Measurements from ENCODE around the gene MYH11.
"Not testable (repeated sequence)": the region's sequence is repeated elsewhere in the genome, so short reads cannot be mapped to it uniquely, and the experiment has no call there.

Gene MYH11

GRCh38 chr16:15714393-15715172 is 142.2 kb downstream of the MYH11 start:
- DNase-seq (ENCODE audit: low spot score) = no peak

- no peak for DNase-seq (ENCODE audit: low spot score)
Measured at GRCh38 chr16:15708997-15709396, 147.8 kb downstream of the MYH11 start.

GRCh38 chr16:15708096-15708495 is 148.7 kb downstream of the MYH11 start:
- no peak for DNase-seq (ENCODE audit: low spot score)

DNA sequence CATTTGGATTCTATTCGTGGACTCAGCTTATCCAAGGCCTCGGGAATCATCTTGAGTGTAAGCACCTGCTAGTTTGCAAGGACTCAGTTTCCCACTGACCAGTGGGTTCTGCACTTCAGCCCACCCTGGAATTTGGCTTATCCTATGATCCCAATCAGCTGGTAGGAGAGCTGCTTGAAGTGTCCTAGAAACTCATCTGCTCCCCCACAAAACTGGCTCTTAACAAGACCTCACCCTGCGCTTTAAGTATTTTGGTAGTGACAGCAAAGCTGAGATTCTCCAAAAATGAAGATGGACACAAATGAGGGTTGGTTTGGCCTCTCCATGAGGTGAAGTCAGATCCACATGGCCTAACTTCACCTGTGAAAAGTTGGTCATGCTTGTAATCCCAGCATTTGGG is 149.5 kb downstream of the MYH11 start:
- DNase-seq (ENCODE audit: low spot score) = no peak

GRCh38 chr16:15705064-15705565 is 151.7 kb downstream of the MYH11 start:
- no peak for DNase-seq (ENCODE audit: low spot score)

GRCh38 chr16:15704545-15704987 is 152.3 kb downstream of the MYH11 start:
- peak; percentile 65 for DNase-seq (ENCODE audit: low spot score)

DNA sequence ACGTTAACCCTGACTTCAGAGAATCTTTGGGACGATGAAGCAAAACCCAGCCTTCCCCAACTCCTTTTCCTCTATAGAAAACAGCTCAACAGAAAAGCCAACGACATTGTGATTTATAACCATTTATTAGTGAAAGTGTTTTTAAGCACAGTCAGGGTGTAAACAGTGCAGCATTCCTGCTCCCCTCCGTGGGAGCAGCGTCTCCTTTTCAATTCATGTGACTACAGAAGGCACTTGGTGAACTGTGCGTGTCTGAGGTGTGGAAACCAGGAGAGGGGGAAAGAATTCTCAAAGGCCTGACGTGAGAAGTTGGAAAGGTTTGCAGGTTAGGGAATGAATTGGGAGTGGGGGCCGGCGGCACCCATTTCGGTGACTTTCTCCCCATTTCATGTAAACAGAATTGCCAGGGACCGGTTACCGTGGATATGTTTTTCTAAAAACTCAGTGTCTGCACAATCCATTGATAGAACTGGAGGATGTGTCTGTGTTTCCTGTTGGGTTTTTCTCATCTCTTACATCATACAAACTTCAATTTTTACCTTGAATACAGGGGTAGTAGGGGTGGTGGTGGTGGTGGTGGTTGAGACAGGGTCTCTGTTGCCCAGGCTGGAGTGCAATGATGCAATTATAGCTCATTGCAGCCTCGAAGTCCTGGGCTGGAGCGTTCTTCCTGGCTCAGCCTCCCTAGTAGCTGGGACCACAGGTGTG is 153.6 kb downstream of the MYH11 start:
- DNase-seq (ENCODE audit: low spot score) = no peak

GRCh38 chr16:15701975-15702970 is 154.6 kb downstream of the MYH11 start:
- no peak for DNase-seq (ENCODE audit: low spot score)

DNA sequence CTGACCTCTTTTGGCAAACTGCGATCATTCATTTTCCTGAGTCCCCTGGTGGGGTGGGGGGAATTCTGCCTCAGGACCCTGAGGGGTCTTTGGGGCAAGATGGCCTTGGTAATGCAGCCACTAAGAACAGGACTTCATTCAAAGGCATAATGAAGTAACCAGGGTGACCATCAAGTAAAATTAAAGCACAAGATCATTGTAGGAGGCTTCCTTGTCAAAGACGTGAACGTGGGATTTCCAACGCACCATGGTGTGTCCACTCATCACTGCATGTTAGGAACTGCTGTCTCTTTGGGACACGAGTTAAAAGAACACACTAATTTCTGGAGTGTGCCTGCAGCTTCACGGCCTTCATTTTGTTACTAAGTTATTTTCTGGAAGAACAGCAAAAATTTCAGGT is 155.5 kb downstream of the MYH11 start:
- DNase-seq (ENCODE audit: low spot score) = no peak

GRCh38 chr16:15699819-15700218 is 157.0 kb downstream of the MYH11 start:
- no peak for DNase-seq (ENCODE audit: low spot score)

GRCh38 chr16:15694499-15694898 is 162.3 kb downstream of the MYH11 start:
- no peak for DNase-seq (ENCODE audit: low spot score)

- not testable (repeated sequence) for DNase-seq (ENCODE audit: low spot score)
Measured at GRCh38 chr16:15692508-15692907, 164.3 kb downstream of the MYH11 start.

DNA sequence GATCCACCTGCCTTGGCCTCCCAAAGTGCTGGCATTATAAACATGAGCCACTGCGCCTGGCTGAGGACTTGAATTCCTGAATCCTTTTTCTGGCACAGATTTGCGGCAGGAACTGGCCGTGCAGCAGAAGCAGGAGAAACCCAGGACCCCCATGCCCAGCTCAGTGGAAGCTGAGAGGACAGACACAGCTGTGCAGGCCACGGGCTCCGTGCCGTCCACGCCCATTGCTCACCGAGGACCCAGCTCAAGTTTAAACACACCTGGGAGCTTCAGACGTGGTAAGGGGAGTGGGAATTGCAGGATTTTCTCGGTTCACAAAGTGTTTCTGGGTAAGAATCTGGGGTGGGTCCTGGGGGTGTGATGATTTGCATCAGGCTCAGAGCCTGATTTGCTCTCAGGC is 165.8 kb downstream of the MYH11 start:
- DNase-seq (ENCODE audit: low spot score) = no peak

DNA sequence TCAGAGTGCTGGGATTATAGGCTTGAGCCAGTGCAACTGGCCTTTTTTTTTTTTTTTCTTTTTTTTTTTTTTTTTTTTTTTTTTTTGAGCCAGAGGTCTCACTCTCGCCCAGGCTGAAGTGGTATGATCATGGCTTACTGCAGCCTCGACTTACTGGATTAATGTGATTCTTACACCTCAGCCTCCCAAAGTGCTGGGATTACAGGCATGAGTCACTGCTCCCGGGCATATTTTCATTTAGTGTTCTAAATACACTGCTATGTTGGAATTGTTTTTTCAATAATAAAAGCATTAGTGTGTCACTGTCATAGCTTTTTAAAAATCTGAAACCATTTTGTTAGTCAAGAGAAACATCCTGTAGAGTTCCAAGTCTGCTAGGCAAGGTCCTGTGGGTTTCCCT is 166.5 kb downstream of the MYH11 start:
- no peak for DNase-seq (ENCODE audit: low spot score)

- no peak for DNase-seq (ENCODE audit: low spot score)
Measured at GRCh38 chr16:15689290-15689689, 167.5 kb downstream of the MYH11 start.

GRCh38 chr16:15686287-15686686 is 170.5 kb downstream of the MYH11 start:
- DNase-seq (ENCODE audit: low spot score) = no peak

DNA sequence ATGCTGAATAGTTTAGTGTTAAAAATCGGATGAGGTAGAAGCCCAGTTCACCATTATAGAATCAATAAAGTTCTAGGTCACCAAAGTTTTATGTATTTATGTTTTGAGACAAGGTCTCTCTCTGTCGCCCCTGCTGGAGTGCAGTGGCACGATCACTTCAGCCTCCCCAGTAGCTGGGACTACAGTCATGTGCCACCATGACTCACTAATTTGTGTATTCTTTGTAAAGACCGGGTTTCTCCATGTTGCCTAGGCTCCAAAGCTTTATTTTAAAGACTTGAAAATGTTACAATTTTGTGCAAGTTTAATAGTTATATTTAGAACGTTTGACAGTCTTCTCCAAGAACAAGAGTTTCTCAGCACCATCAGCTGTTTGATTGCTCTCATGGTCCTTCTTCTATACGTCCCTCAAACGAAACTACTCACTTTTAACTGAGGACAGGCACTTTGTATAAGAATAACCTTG is 174.7 kb downstream of the MYH11 start:
- DNase-seq (ENCODE audit: low spot score) = peak; percentile 14

GRCh38 chr16:15677447-15677846 is 179.4 kb downstream of the MYH11 start:
- no peak for DNase-seq (ENCODE audit: low spot score)

GRCh38 chr16:15676506-15676905 is 180.3 kb downstream of the MYH11 start:
- DNase-seq (ENCODE audit: low spot score) = no peak

DNA sequence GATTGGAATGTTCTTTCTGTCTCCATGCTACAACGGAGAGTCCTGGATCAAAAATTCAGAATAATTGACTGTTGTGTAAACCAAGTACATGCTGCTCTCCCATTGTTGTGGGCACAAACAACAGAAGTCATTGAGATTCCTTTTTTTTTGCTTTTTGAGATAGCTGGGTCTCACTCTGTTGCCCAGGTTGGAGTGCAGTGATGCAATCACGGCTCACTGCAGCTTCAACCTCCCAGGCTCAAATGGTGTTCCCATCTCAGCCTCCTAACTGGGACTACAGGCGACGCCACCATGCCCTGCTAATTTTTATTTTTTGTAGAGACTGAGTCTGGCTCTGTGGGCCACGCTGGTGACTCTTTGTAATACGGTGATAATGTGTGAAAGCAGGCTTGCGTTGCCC is 182.3 kb downstream of the MYH11 start:
- DNase-seq (ENCODE audit: low spot score) = no peak

- DNase-seq (ENCODE audit: low spot score) = peak; percentile 87
Measured at GRCh38 chr16:15672514-15673167, 184.2 kb downstream of the MYH11 start.
